Thyroid gland (tissue), 4 donors: Measurements from ENCODE around the gene SLC50A1.

Experiments
- CTCF ChIP-seq, 6 experiments: fragments of 200-600 bp in 3 of 6; fragments of 450-650 bp in 3 of 6; sonication (generic) in 3 of 6; IDR thresholded peaks; one replicate each; pipeline ENCODE4 v1.5.1; 2016 to 2019; ENCODE audit warnings: antibody characterized with exemption in 6 of 6, mild to moderate bottlenecking in 2 of 6, inconsistent platforms in 1 of 6, moderate library complexity in 1 of 6
- POLR2A ChIP-seq, 2 donors: fragments of 450-650 bp; IDR thresholded peaks; one replicate each; pipeline ENCODE4 v1.6.1; 2017; ENCODE audit warnings: antibody characterized with exemption in 2 of 2, mild to moderate bottlenecking in 2 of 2, moderate library complexity in 1 of 2

GRCh38 chr1:155169541-155169940, 33.9 kb downstream of the SLC50A1 start:
- TF ChIP-seq CTCF (IDR thresholded peaks at IDR 0.05) (no peak), POLR2A (IDR thresholded peaks at IDR 0.05) (no peak)
